AG09319 (cell line): ENCODE measurements around the gene GFPT1.
"Not testable (repeated sequence)": the region's sequence is repeated elsewhere in the genome, so short reads cannot be mapped to it uniquely, and the experiment has no call there.

Source experiments
- DNase-seq: peaks from one replicate; pipeline ENCODE4 v3.0.0-alpha.2; 2010; ENCODE audit warnings: low read depth; ENCODE audit errors: extremely low read depth
- TF ChIP-seq, protein P1 (sequence below): IDR thresholded peaks from 2 replicates; pipeline ENCODE4 v1.5.1; 2011; ENCODE audit warnings: low read depth, mild to moderate bottlenecking, inconsistent platforms, low read length, moderate library complexity

Gene GFPT1

DNA sequence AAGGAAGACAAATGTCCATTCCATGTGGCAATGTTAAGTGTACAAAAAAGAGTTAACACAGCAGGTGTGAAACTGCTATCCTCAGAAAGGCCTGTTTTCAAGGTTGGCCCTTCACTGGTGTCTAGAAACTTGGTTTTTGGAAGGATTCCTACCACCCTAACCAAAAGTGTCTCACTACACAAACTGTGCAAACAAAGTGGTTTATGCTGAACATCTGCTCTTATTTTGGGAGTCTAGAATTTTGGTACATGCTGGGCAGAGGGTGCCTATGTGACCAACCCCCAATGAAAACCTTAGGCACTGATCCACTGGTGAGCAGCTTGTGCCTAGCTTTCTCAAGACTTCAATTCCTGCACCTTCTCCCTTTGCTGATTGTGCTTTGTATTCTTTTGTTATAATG lies 14.3 kb downstream of the GFPT1 start:
- no peak for DNase-seq
- TF ChIP-seq, protein P1, sequence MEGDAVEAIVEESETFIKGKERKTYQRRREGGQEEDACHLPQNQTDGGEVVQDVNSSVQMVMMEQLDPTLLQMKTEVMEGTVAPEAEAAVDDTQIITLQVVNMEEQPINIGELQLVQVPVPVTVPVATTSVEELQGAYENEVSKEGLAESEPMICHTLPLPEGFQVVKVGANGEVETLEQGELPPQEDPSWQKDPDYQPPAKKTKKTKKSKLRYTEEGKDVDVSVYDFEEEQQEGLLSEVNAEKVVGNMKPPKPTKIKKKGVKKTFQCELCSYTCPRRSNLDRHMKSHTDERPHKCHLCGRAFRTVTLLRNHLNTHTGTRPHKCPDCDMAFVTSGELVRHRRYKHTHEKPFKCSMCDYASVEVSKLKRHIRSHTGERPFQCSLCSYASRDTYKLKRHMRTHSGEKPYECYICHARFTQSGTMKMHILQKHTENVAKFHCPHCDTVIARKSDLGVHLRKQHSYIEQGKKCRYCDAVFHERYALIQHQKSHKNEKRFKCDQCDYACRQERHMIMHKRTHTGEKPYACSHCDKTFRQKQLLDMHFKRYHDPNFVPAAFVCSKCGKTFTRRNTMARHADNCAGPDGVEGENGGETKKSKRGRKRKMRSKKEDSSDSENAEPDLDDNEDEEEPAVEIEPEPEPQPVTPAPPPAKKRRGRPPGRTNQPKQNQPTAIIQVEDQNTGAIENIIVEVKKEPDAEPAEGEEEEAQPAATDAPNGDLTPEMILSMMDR = no peak

DNA sequence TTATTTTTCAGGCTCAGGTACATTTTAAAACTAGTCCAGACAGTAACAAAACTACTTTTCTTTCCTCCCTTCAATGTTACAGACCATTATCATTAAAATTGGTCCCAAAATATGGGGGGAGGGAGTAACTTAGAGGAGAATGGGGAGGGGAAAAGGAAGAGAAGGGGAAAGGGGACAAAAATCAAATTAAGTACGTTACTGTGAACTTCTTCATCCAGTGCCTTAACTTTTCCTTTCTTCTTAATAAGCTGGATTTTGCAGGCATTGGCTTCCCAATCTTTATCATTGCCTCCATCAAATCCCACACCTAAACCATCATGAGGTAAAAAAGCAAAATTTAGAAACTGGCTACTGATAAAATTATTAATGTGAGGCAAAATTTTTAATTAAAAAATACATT lies 17.2 kb downstream of the GFPT1 start:
- TF ChIP-seq, protein P1 = no peak
- DNase-seq = no peak

DNA sequence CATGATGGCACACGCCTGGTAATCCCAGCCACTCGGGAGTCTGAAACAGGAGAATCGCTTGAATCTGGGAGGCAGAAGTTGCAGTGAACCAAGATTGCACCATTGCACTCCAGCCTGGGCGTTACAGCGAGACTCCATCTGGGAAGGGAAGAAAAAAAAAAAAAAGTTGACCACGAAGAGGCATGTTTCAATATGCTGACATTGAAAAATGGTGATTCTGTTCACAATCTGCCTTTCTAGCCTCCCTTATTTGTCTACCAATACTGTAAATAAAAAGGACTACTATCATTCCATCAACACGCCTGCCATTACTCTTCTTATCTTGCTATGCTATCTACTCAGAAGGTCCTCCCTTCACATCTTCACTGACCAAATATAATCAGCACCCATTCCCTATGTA lies 18.4 kb downstream of the GFPT1 start:
- TF ChIP-seq, protein P1 = no peak
- no peak for DNase-seq

DNA sequence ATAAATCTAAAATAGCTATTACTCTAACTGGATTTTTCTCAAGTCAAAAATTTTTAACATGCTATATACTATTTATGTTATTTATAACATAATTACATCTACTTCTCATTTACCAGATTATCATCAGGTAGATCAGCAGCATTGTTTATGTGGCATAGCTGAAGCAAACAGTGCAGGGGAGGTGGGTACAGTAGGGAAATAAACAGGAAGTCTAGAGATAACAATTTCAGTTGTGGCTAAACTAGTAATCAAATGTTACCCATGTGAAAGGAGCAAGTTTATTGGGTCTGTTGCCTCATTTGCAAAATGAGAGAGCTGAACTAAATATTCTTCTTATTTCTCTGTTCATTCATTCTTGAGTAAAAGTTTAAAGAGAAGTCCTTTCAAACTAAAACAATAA lies 27.7 kb downstream of the GFPT1 start:
- TF ChIP-seq, protein P1 = no peak
- no peak for DNase-seq

GRCh38 chr2:69358914-69359313 lies 28.1 kb downstream of the GFPT1 start:
- DNase-seq = no peak
- TF ChIP-seq, protein P1 = no peak

- TF ChIP-seq, protein P1 = no peak
- DNase-seq = no peak
Measured at GRCh38 chr2:69356471-69356870, 30.6 kb downstream of the GFPT1 start.

GRCh38 chr2:69354976-69355375 lies 32.1 kb downstream of the GFPT1 start:
- DNase-seq = not testable (repeated sequence)

- DNase-seq = no peak
Measured at GRCh38 chr2:69353360-69353759, 33.7 kb downstream of the GFPT1 start.

More at GRCh38 chr2:69353360-69353759, 33.7 kb downstream of the GFPT1 start:
- TF ChIP-seq, protein P1 = no peak
